K562 (cell line): ENCODE results near the gene CNPPD1. TPM values are rescaled to one million over a fixed set of nuclear protein-coding genes. Genes with fewer than 3 reads are reported as not detected.

Experiments
- ATAC-seq: fragments of 200-7000 bp; cut with Tn5 transposase; 3 replicates; pipeline ENCODE4 v1.9.1; 2020; ENCODE audit warnings: moderate library complexity
- BruUV-seq: library from RNA; stranded (reverse); fragments of 400-500 nt; replicated peaks from 2 replicates; lab custom pipeline; 2021; lab: Mats Ljungman, UMichigan
- CTCF ChIA-PET: fragments of 300-600 bp; formaldehyde crosslinking; extraction: SDS; loops from one replicate; lab custom pipeline; 2021; ENCODE audit warnings: low intra/inter-chr PET ratio; lab: Yijun Ruan, JAX
- POLR2A ChIA-PET: fragments of 300-600, 350-650 bp; sonication (Branson Sonifier 250); formaldehyde crosslinking; extraction: SDS; loops from one replicate; lab custom pipeline; 2021; ENCODE audit warnings: antibody characterized with exemption, inconsistent platforms; lab: Yijun Ruan, JAX
- DNase-seq, 4 experiments: peaks; one replicate each; pipeline versions ENCODE4 v3.0.0 to v3.0.0-alpha.2; 2011 to 2018; ENCODE audit warnings: low spot score in 3 of 4, mixed read lengths in 3 of 4; ENCODE audit errors: extremely low read depth in 1 of 4
- FAIRE-seq: peaks from 2 replicates; lab custom pipeline; 2011; peaks lifted over from hg19 to GRCh38; lab: Jason Lieb, UNC
- H2AFZ ChIP-seq: 2 replicates; pipeline ENCODE4 v1.6.0; 2011; ENCODE audit warnings: low read depth, low read length, control low read depth, inconsistent platforms
- H3K27ac ChIP-seq: fragments of 200-600 bp; 3 replicates; pipeline ENCODE4 v1.8.0; 2011; ENCODE audit warnings: low read depth, mild to moderate bottlenecking, control low read depth, inconsistent platforms, low read length, moderate library complexity, mixed read lengths; ENCODE audit errors: extremely low read depth
- H3K27me3 ChIP-seq, 2 experiments: fragments of 300-600 bp in 1 of 2; 2 replicates in 1 of 2; 3 replicates in 1 of 2; pipeline versions ENCODE4 v1.6.0 to v1.8.0; 2011; ENCODE audit warnings: inconsistent platforms in 2 of 2, low read length in 2 of 2, mild to moderate bottlenecking in 1 of 2, mixed read lengths in 1 of 2, moderate library complexity in 1 of 2; ENCODE audit not compliant: control insufficient read depth in 2 of 2, insufficient read depth in 2 of 2
- H3K36me3 ChIP-seq: fragments of 300-600 bp; 3 replicates; pipeline ENCODE4 v1.8.0; 2011; ENCODE audit warnings: mild to moderate bottlenecking, low read length, inconsistent platforms; ENCODE audit not compliant: control insufficient read depth, insufficient read depth
- H3K4me1 ChIP-seq, 2 experiments: fragments of 200-600 bp in 1 of 2; replicated peaks in 1 of 2; 2 replicates in 1 of 2; 3 replicates in 1 of 2; pipeline versions ENCODE4 v1.5.1 to v1.8.0; 2011; ENCODE audit warnings: inconsistent platforms in 2 of 2, low read length in 2 of 2, mild to moderate bottlenecking in 1 of 2, mixed read lengths in 1 of 2, moderate library complexity in 1 of 2; ENCODE audit not compliant: control insufficient read depth in 2 of 2, insufficient read depth in 2 of 2
- H3K4me2 ChIP-seq: 2 replicates; pipeline ENCODE4 v1.6.1; 2011; ENCODE audit warnings: low read length, control low read depth, inconsistent platforms, mixed read lengths; ENCODE audit not compliant: insufficient read depth
- H3K4me3 ChIP-seq: fragments of 200-600 bp; sonication (generic), shearing (Covaris generic); 2 replicates; pipeline ENCODE4 v1.5.1; 2016; ENCODE audit warnings: control low read depth, inconsistent platforms
- H3K79me2 ChIP-seq: fragments of 200-600 bp; 3 replicates; pipeline ENCODE4 v1.8.0; 2011; ENCODE audit warnings: low read length, inconsistent platforms; ENCODE audit not compliant: control insufficient read depth, insufficient read depth
- H3K9ac ChIP-seq, 2 experiments: 2 replicates each; pipeline versions ENCODE4 v1.6.0 to v1.6.1; 2011; ENCODE audit warnings: low read depth in 2 of 2, low read length in 2 of 2, control low read depth in 1 of 2, inconsistent platforms in 1 of 2, mild to moderate bottlenecking in 1 of 2, mixed read lengths in 1 of 2; ENCODE audit not compliant: insufficient read depth in 1 of 2
- H3K9me1 ChIP-seq: one replicate; pipeline ENCODE4 v1.6.0; 2011; ENCODE audit warnings: inconsistent platforms, mild to moderate bottlenecking, low read length, moderate library complexity; ENCODE audit not compliant: control insufficient read depth, insufficient read depth
- H3K9me3 ChIP-seq: replicated peaks from 2 replicates; pipeline ENCODE4 v1.5.1; 2011; ENCODE audit warnings: low read depth, low read length, inconsistent platforms; ENCODE audit not compliant: control insufficient read depth, insufficient read depth
- H4K20me1 ChIP-seq: replicated peaks from 2 replicates; pipeline ENCODE4 v1.6.1; 2011; ENCODE audit warnings: low read length, inconsistent platforms, mixed read lengths; ENCODE audit not compliant: control insufficient read depth, insufficient read depth
- HCFC1 ChIP-seq: IDR thresholded peaks from 2 replicates; pipeline ENCODE4 v1.6.1; 2012; ENCODE audit warnings: low read depth, low read length, improper control_type of control experiment
- HNRNPUL1 ChIP-seq: fragments of 200-400 bp; formaldehyde crosslinking; IDR thresholded peaks from 2 replicates; pipeline ENCODE4 v1.6.1; 2017; ENCODE audit warnings: low read length
- MAFF ChIP-seq: IDR thresholded peaks from 2 replicates; pipeline ENCODE4 v1.6.1; 2012; ENCODE audit warnings: low read length, improper control_type of control experiment
- RBM14 ChIP-seq: fragments of 200-400 bp; formaldehyde crosslinking; IDR thresholded peaks from 2 replicates; pipeline ENCODE4 v1.6.1; 2018; ENCODE audit warnings: low read depth, mild to moderate bottlenecking, low read length, moderate library complexity, borderline replicate concordance; ENCODE audit not compliant: insufficient read depth
- TBL1XR1 ChIP-seq, 2 experiments: IDR thresholded peaks; 2 replicates each; pipeline ENCODE4 v1.6.1; 2012; ENCODE audit warnings: improper control_type of control experiment in 2 of 2, low read length in 2 of 2, mild to moderate bottlenecking in 1 of 2
- ZKSCAN8 ChIP-seq: fragments of 200-800 bp; sonication (Bioruptor generic); IDR thresholded peaks from 2 replicates; pipeline ENCODE4 v1.6.1; 2016; ENCODE audit warnings: missing genetic modification characterization, missing compliant biosample characterization
- WGBS: fragments of 100-300 bp; shearing (Covaris generic); methylation state at CpG from one replicate; pipeline ENCODE4 v1.1.6; 2016; ENCODE audit warnings: low coverage, mixed read lengths; ENCODE audit not compliant: insufficient coverage; ENCODE audit errors: missing lambda C conversion rate; 5-methylcytosine and 5-hydroxymethylcytosine counted together
- in situ Hi-C: fragments of 300-500 bp; cut with MboI; formaldehyde crosslinking; loops from 4 replicates; pipeline ENCODE4 v1.15.0; 2018; ENCODE audit warnings: inconsistent platforms, mixed read lengths
- intact Hi-C: fragments of 100-400 bp; cut with micrococcal nuclease; formaldehyde crosslinking; loops from 2 replicates; pipeline ENCODE4 v1.14.2; 2022
- polyA plus RNA-seq, 8 experiments: library from polyadenylated mRNA; depleted of rRNA in 4 of 8; stranded (reverse) in 5 of 8; unstranded in 3 of 8; fragments of >200 nt; fragmentation: Nextera tagmentation in 2 of 8; fragmentation: Illumina TruSeq in 1 of 8; extraction: Ambion mirVana in 2 of 8; extraction: Trizol in 1 of 8; gene quantifications; 2 replicates each; pipeline versions ENCODE4 v1.2.1 to v1.2.3, GENCODE V29; 2011 to 2014; ENCODE audit warnings: inconsistent platforms in 1 of 8, missing spikeins in 1 of 8
- total RNA-seq, 7 experiments: library from RNA; depleted of rRNA in 6 of 7; stranded (reverse); fragments of >200 nt in 6 of 7; fragmentation: Illumina TruSeq in 2 of 7; extraction: Trizol in 2 of 7; gene quantifications; 2 replicates each; pipeline versions ENCODE4 v1.2.1 to v1.2.3, GENCODE V29; 2011 to 2021; ENCODE audit warnings: low replicate concordance in 1 of 7

Gene CNPPD1
- total and polyA plus RNA-seq, 9 of the 15 experiments (the other 6 are each of a cell fraction or from before 2014, with no cell fraction given), result 9.9 to 53.5 (median 27.0) TPM

- no peak for TF ChIP-seq HNRNPUL1
Observed at GRCh38 chr2:219168526-219168925, 8.2 kb downstream of the CNPPD1 start (continued).

GRCh38 chr2:219167997-219168396 is 8.7 kb downstream of the CNPPD1 start:
- DNase-seq (no peak), FAIRE-seq (no peak), ATAC-seq (no peak)
- in situ Hi-C loops (no loop called here), intact Hi-C loops (no loop called here)
- Histone ChIP-seq H3K79me2 (no peaks in the 10 kb centered on the region), H2AFZ (no peak overlapping the region), H4K20me1 (no peaks in the 10 kb centered on the region), H3K4me1 (peaks cover 3 to 4% of the 10 kb centered on the region in 2 experiments; a peak in 3 of 5 replicates), H3K27ac (no peak overlapping the region), H3K4me2 (no peak overlapping the region), H3K9me3 (no peaks in the 10 kb centered on the region), H3K9ac (no peak overlapping the region), H3K27me3 (no peaks in the 10 kb centered on the region), H3K4me3 (no peak overlapping the region), H3K9me1 (no peaks in the 10 kb centered on the region), H3K36me3 (peaks cover 12% of the 10 kb centered on the region; the same call in 2 of the 3 replicates)
- WGBS, result 26% methylated on average over 5 of the region's 5 CpGs
- no peak for TF ChIP-seq ZKSCAN8 (CRISPR knock-in tag)
- TF ChIP-seq MAFF, result no peak
- TF ChIP-seq HCFC1, result no peak
- TF ChIP-seq TBL1XR1 (IDR thresholded peaks at IDR 0.05; ENCODE audit: low read length in 2 of 2), result no peak
- TF ChIP-seq RBM14, result no peak
- POLR2A ChIA-PET, result no interaction called here
- no TSS peak for BruUV-seq
- CTCF ChIA-PET, result no interaction called here
